ENCODE measurements around the gene METTL16. TPM values are rescaled to one million over a fixed set of nuclear protein-coding genes. Genes with fewer than 3 reads are reported as not detected.

The METTL16 gene
- total and polyA plus RNA-seq, 2 of the 8 experiments (the other 6 are each of a cell fraction or from before 2014, with no cell fraction given) = 22.8 to 59.4 TPM

DNA sequence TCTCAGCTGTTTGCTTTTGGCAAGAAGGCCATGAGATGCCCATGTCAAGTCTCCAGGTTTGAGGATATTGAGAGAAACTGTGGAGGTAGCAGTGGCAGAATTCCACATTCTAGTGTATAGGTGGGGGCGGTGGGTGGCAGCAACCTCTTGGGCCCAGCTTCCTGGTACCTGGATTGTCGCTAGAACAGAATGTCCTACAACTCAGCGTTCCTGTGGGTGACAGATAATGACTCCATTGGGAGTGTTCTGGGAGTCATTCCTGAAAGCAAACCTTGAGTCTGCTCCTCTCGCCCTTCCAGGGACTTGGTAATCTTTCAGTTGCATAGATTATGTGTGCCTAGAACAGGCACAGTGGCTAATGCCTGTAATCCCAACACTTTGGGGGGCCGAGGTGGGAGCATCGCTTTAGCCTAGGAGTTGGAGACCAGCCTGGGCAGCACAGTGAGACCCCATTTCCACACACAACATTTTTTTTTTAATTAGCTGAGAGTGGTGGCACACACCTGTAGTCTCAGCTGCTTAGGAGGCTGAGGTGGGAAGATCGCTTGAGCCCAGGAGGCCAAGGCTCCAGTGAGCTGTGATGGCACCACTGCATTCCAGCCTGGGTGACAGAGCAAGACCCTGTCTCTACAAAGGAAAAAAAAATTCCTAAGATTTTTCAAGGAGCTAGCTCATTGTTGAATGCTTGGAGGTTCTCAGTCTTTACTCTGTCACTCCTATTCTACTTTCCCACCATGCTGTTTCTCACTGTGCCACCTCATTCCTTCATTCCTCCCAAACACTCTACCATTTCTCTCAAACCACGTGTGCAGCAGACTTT, 37.9 kb upstream of the METTL16 start:
- Histone ChIP-seq H4K20me1 (replicated peaks in 1 of 2; ENCODE audit: control insufficient read depth in 1 of 2, insufficient read depth in 2 of 2, low read length in 2 of 2) (no peaks in the 10 kb centered on the region), H3K23me2 (ENCODE audit: low read depth, low read length) (no peaks in the 10 kb centered on the region), H3K14ac (ENCODE audit: insufficient read length) (no peak overlapping the region), H3K4me2 (ENCODE audit: insufficient read depth in 1 of 2, low read depth in 2 of 2, low read length in 2 of 2) (no peak overlapping the region), H3K79me1 (ENCODE audit: low read depth, low read length) (no peaks in the 10 kb centered on the region), H3K4ac (replicated peaks; ENCODE audit: insufficient read length, low read depth, low read length) (no peak overlapping the region), H2BK12ac (ENCODE audit: low read depth, low read length) (no peak overlapping the region), H3K79me2 (ENCODE audit: control insufficient read depth in 1 of 2, insufficient read depth in 2 of 2, low read length in 2 of 2) (no peaks in the 10 kb centered on the region), H3K27me3 (replicated peaks in 1 of 4; ENCODE audit: control insufficient read depth in 3 of 4, extremely low read depth in 1 of 4, insufficient read depth in 3 of 4, low read length in 3 of 4) (no peaks in the 10 kb centered on the region), H3K23ac (ENCODE audit: insufficient read length) (no peak overlapping the region), H2AFZ (ENCODE audit: low read length) (no peak overlapping the region), H4K91ac (replicated peaks; ENCODE audit: insufficient read length, low read length) (no peak overlapping the region), H2BK120ac (replicated peaks; ENCODE audit: low read depth, low read length) (no peak overlapping the region), H3K27ac (ENCODE audit: low read depth, low read length) (no peak overlapping the region), H2BK20ac (ENCODE audit: low read length) (no peak overlapping the region), H3K56ac (replicated peaks; ENCODE audit: insufficient read length, low read depth, low read length) (no peak overlapping the region), H3K36me3 (ENCODE audit: control insufficient read depth in 2 of 4, insufficient read depth in 4 of 4, low read length in 3 of 4) (no peaks in the 10 kb centered on the region), H2BK15ac (ENCODE audit: low read length) (peak overlapping the region; percentile 29; the same call in 1 of the 2 replicates), H4K8ac (ENCODE audit: extremely low read depth, insufficient read depth, low read length) (no peak overlapping the region), H3K9me3 (ENCODE audit: insufficient read depth in 2 of 2, low read depth in 1 of 2, low read length in 1 of 2) (no peaks in the 10 kb centered on the region), H3K4me3 (ENCODE audit: extremely low read depth in 1 of 4, insufficient read depth in 2 of 4, low read depth in 3 of 4, low read length in 4 of 4) (no peak overlapping the region), H2BK5ac (ENCODE audit: low read depth, low read length) (no peak overlapping the region), H2AK5ac (ENCODE audit: low read depth, low read length) (no peak overlapping the region), H3K9ac (replicated peaks in 1 of 4; ENCODE audit: extremely low read depth in 1 of 4, low read depth in 3 of 4, low read length in 3 of 4) (no peak overlapping the region), H3K18ac (ENCODE audit: extremely low read depth, low read length) (no peak overlapping the region), H3K4me1 (replicated peaks in 1 of 4; ENCODE audit: control insufficient read depth in 3 of 4, insufficient read depth in 4 of 4, low read length in 3 of 4) (peaks cover 0 to 9% (median under 1%) of the 10 kb centered on the region in 4 experiments; a peak in 4 of 7 replicates), H4K5ac (ENCODE audit: insufficient read length, low read depth, low read length) (no peak overlapping the region)
- 88% methylated on average over 8 of the region's 8 CpGs; no CpG with 5 or more reads in 1 of the 2 experiments for WGBS, 2 experiments (ENCODE audit: extremely low coverage in 1 of 2, insufficient coverage in 1 of 2, insufficient read length in 1 of 2, insufficient replicate concordance in 2 of 2, low coverage in 1 of 2, low lambda C conversion rate in 2 of 2, missing lambda C conversion rate in 1 of 2)
- no peak for FAIRE-seq
- CTCF ChIA-PET (ENCODE audit: partially characterized antibody) = interaction anchor here (0.7 to 2.7 kb wide), 3 partner anchors 25 to 68 kb away, joined by 3 to 8 read pairs (median 3); no protein-coding TSS in a partner anchor
- DNase-seq (ENCODE audit: low read depth in 1 of 2, low spot score in 2 of 2) = no peak
- POLR2A ChIA-PET (ENCODE audit: partially characterized antibody) = no interaction called here
- TF ChIP-seq SIRT6 (IDR thresholded peaks at IDR 0.05; ENCODE audit: low read length) = no peak
- no peak for TF ChIP-seq CEBPB (IDR thresholded peaks at IDR 0.05; ENCODE audit: low read depth, low read length)
- TF ChIP-seq CBX8 (IDR thresholded peaks at IDR 0.05; ENCODE audit: borderline replicate concordance, low read depth, low read length) = no peak
- TF ChIP-seq FOSL1 (IDR thresholded peaks at IDR 0.05; ENCODE audit: insufficient read depth, low read depth, low read length) = no peak
- no peak for TF ChIP-seq SP4 (IDR thresholded peaks at IDR 0.05; ENCODE audit: low read length)
- TF ChIP-seq, protein P1, sequence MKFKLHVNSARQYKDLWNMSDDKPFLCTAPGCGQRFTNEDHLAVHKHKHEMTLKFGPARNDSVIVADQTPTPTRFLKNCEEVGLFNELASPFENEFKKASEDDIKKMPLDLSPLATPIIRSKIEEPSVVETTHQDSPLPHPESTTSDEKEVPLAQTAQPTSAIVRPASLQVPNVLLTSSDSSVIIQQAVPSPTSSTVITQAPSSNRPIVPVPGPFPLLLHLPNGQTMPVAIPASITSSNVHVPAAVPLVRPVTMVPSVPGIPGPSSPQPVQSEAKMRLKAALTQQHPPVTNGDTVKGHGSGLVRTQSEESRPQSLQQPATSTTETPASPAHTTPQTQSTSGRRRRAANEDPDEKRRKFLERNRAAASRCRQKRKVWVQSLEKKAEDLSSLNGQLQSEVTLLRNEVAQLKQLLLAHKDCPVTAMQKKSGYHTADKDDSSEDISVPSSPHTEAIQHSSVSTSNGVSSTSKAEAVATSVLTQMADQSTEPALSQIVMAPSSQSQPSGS (IDR thresholded peaks at IDR 0.05; ENCODE audit: low read length) = no peak
- no peak for TF ChIP-seq RAD21 (IDR thresholded peaks at IDR 0.05 in 1 of 2, conservative IDR thresholded peaks at IDR 0.05 in 1 of 2; ENCODE audit: low read depth in 2 of 2, low read length in 2 of 2)
- no peak for TF ChIP-seq SRF (IDR thresholded peaks at IDR 0.05; ENCODE audit: low read depth, low read length)
- no peak for TF ChIP-seq HDAC6 (IDR thresholded peaks at IDR 0.05; ENCODE audit: low read depth, low read length)
- TF ChIP-seq TEAD4 (IDR thresholded peaks at IDR 0.05; ENCODE audit: low read depth, low read length) = 0 out of 2 replicates have a peak, but pooled peaks have one; percentile 10
- TF ChIP-seq KDM1A (IDR thresholded peaks at IDR 0.05; ENCODE audit: borderline replicate concordance, low read length) = peak; percentile 59; the same call in 1 of the 2 replicates
